ENCODE results near the gene CST9L. TPM values are rescaled to one million over a fixed set of nuclear protein-coding genes. Genes with fewer than 3 reads are reported as not detected.

Gene CST9L, protein sequence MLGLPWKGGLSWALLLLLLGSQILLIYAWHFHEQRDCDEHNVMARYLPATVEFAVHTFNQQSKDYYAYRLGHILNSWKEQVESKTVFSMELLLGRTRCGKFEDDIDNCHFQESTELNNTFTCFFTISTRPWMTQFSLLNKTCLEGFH
- total RNA-seq, result not detected

- DNase-seq (ENCODE audit: low spot score in 2 of 2) (no peak), FAIRE-seq (no peak)
Measured at GRCh38 chr20:23568320-23568970, at the start of gene CST9L. TSS of gene CST9L (minus strand) at chr20:23568484. CDS start at chr20:23568450, 34 bp downstream.

- FAIRE-seq (no peak), DNase-seq (ENCODE audit: low spot score in 2 of 2) (no peak)
Measured at GRCh38 chr20:23614163-23614562, 45.9 kb upstream of the CST9L start.

DNA sequence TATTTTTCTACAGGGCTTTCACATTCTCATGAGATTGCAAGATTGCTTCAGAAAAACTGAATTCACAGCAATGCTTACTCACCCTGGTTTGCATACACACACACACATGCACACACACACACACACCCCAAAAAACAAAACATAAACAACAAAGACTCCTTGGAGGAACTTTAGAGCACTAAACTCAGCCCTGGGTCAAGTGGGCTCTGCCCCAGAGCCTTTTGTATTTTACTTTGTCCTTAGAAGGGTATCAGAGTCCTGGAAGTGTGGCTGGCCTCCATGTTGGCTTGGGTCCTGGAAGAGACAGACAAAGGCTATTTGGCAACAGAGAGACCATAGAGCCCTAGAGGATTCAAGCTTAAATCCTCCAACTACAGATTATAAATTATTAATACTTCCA, 45.4 kb upstream of the CST9L start:
- FAIRE-seq (no peak), DNase-seq (ENCODE audit: low spot score in 2 of 2) (no peak)

DNA sequence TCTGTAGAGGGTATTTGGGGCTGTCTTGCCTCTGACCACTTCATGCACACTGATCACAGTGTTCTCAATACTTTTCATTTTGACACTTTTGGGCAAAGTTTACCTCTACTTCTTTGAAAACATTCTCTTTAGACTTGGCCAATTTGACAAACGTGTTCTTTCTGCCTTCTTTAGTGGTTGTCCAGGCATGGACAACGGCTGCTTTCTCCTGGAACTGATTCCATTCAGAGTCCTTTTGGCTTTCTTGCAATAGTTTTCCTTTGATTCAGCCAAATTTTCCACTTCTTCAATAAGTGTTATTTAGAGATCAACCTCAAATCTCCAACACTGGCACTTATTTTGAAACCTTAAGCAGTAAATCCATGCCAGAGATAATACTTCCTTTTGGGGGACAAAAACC, 44.1 kb upstream of the CST9L start:
- no peak for FAIRE-seq
- no peak for DNase-seq (ENCODE audit: low spot score in 2 of 2)

GRCh38 chr20:23609486-23610109, 41.3 kb upstream of the CST9L start:
- DNase-seq (ENCODE audit: low spot score in 2 of 2) (no peak), FAIRE-seq (no peak)

DNA sequence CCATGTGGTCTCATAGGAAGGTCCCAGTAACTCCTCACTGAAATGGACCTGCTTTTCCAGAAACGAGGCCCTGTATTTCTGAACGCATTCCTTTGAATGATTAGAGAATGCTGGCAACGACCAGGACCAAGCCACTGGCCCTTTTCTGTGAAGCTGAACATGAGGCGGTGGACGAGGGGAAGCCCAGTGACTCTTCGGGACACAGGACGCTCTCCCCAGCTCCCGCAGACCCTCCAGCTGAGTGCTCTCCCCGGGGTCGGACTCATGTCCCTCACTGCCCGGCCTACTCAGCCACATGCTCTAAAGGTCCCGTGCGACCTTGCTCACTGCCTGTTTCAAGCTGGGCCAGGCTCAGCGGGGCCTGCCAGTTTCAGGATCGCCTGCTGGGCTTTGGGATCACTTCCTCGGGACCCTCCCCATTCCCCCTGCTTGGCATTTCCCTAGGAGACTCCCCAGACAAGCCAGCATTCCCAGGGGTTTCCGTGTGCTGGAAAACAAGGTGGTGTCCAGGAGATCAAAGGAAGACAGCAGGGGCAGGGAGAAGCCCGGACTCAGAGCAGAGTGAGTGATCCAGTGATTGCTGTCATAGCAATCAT, 40.1 kb upstream of the CST9L start:
- DNase-seq (ENCODE audit: low spot score in 2 of 2), result no peak
- no peak for FAIRE-seq

DNA sequence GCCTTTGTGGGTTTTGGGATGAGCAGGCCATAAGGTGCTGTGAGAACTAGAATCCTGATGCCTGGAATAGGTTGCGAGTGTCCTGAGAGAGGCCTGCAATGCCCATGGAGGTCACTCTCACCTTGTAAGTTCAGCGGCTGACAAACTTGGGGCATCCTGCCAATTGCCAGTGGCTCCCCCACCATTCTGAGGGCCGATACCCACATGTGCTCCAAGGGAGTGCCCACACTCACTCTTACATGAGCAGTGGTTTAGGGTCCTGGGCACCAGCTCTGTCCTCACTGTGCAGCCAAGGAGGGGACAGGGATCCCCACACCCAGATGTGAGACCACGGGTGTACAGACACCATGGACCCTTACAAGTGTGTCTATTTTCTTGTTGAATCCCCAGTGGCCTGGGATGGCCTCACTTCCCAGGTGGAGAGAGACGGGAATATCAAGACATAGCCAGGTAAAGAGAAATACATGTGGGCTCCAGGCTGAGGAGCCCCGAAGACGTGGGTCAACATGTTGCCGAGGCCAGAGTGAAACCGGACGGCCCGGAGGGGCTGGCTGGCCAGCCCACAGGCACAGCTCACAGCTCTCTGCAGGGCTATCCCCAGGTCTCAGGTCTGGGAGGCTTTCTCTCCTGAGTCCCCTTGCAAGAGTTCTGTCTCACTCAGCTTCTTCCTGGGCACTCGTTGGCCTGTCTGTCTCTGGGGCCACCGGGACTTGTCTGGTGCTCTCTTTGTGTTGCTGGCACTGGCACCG, 39.4 kb upstream of the CST9L start:
- no peak for FAIRE-seq
- no peak for DNase-seq (ENCODE audit: low spot score in 2 of 2)

- DNase-seq (ENCODE audit: low spot score in 2 of 2) (peak; percentile 39 to 88), FAIRE-seq (no peak)
Measured at GRCh38 chr20:23606652-23607049, 38.4 kb upstream of the CST9L start.

DNA sequence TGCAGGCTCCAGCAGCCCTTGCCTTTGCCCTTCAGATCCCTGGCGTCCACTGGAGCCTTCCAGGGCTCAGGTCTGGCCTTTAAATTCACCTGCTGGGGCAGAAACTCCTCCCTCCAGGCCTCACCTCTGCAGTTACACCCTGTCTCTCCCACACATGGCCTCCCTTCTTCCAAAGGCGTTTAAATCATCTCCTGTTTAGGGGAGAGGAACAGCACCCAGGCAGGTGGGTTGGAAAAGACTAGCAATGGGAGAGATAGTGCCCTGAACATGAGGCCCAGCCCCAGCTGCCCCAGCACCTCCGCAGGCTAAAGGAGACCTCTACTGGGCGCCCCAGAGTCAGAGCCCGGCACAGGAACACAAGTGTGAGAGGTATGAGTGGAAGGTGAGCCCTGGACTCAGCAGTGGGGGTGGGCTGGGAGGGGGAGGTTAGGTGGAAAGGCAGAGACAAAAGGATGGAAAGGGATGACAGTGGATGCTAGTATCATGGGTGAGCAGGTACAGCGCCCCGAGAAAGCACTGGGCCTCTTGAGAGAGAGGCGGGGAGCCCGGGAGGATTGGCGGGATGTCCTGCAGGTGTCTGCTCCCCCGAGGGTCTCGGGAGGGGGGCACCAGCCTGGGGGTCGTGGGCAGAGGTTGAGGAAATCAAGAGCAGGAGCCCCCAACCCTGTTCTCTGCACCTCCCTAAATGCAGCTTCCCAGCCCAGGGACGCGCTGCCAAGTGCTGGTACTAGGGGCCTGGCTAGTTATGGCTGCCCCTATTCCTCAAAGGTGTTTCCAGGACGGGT, 37.8 kb upstream of the CST9L start, which contains the start of gene CST9:
Gene CST9 (minus strand): TSS at position 51 of the 785 bp plus-strand sequence. CDS start 53 bp downstream, outside the sequence.
- FAIRE-seq, result no peak
- no peak for DNase-seq (ENCODE audit: low spot score in 2 of 2)

- DNase-seq (ENCODE audit: low spot score in 2 of 2) (no peak), FAIRE-seq (no peak)
Measured at GRCh38 chr20:23604306-23604705, 36.0 kb upstream of the CST9L start.

DNA sequence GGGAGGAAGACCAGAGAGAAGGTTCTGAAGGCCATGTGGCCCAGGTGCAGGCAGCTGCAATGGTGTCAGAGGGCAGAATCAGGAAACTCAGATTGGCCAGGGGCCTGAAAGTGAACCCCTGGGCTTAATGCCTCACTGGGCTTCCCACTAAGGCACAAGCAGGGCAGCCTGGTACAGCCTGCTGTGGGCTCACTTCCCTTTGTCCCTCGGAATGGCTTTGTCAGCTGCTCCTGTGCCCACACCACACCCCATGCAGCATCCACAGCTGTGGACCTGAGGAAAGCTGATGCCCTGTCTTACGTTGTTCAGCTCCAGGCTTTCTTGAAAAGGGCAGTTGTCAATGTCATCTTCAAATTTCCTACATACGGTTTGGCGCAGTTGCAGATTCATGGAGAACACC, 35.0 kb upstream of the CST9L start:
- FAIRE-seq (no peak), DNase-seq (ENCODE audit: low spot score in 2 of 2) (no peak)

DNA sequence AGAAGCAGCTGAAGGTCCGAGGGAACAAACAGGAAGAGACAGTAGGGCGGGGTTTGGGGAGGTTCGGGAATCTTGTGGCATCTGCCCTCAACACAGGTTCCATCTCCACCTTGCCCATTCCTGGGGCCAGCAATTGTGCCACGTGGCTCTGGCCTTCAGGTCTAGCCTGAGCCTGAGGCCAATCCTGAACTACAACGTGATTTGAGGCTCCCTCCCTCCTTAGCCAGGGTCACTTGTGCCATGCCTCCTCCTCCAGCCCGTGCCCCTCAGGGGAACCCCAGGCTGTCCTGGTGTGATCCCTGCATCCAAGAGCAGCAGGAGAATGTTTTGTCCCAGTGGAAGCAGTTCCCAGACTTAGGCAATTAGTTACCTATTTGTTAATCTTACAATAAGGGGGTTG, 34.4 kb upstream of the CST9L start:
- no peak for DNase-seq (ENCODE audit: low spot score in 2 of 2)
- no peak for FAIRE-seq

- no peak for DNase-seq (ENCODE audit: low spot score in 2 of 2)
- no peak for FAIRE-seq
Measured at GRCh38 chr20:23602241-23602640, 34.0 kb upstream of the CST9L start.

GRCh38 chr20:23601715-23602114, 33.4 kb upstream of the CST9L start:
- DNase-seq (ENCODE audit: low spot score in 2 of 2), result no peak
- FAIRE-seq, result no peak

GRCh38 chr20:23598481-23598880, 30.2 kb upstream of the CST9L start:
- FAIRE-seq, result peak; percentile 82
- no peak for DNase-seq (ENCODE audit: low spot score in 2 of 2)

GRCh38 chr20:23596579-23597250, 28.4 kb upstream of the CST9L start:
- no peak for FAIRE-seq

DNA sequence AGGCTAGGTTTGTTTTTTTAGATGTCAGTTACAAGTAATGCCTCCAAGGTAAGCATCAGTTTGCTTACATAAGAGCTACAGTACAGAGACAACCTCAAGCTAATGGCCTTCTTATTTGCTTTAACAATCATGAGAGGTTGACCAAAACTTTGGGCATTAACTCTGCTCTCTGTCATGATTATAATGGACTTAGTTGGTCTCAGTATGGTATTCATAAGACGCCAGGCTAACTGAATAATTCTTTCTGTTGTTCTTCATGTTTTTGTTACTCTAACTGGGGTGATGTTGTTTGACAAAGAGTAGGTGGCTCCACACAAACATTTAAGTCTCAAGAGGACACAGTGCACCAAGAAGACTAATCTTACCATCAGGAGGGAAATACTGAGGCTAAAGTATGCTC, 27.7 kb upstream of the CST9L start:
- FAIRE-seq, result no peak
- DNase-seq (ENCODE audit: low spot score in 2 of 2), result no peak

More at GRCh38 chr20:23596579-23597250, 28.4 kb upstream of the CST9L start:
- DNase-seq (ENCODE audit: low spot score in 2 of 2), result no peak

DNA sequence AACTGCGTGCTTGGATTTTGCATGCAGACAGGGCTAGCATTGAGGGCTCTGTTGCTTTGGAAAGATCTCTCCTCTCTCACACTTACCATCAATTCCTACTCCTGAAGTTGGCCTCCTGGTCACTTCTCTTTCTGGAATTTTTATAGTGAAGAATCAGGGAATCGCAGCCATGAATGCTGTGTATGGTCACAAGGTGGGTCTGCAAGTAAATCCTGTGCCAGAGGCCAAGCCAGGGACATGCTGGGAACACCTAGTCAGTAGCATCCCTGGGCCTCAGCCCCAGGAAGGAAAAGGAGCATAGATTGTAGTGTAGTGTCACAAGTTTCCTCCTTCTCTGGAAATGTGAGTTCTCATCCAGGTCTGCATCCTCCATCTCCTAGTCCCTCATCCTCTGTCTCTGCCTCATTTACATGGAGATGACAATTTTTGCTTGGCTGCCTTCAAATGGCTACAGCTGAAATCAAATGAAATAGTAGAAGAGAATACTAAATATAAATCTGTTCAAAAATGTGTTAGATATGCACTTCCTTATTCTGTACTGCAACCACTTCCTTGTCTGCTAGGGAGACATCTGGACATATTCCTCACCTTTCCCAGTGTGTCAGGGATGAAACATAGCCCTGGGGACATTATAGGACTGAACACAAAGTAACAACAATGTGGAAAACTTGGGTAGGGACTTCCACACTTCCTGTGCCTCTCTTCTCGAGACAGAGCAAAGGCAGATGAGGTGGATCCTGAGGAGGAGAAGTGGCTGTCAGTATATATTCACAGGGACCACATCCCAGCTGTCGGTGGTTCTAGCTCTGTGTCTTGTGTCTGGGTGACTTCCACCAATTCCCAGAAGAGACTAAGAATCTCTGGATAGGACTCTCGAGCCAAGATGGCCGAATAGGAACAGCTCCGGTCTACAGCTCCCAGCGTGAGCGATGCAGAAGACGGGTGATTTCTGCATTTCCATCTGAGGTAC, 20.4 kb upstream of the CST9L start:
- no peak for FAIRE-seq
- no peak for DNase-seq (ENCODE audit: low spot score in 2 of 2)

All from frontal cortex (tissue), 4 donors.